ENCODE results near the gene CDK6. TPM values are rescaled to one million over a fixed set of nuclear protein-coding genes. Genes with fewer than 3 reads are reported as not detected.

Gene CDK6
- total and polyA plus RNA-seq, 8 donors, result 2.6 to 86.3 (median 15.5) TPM

DNA sequence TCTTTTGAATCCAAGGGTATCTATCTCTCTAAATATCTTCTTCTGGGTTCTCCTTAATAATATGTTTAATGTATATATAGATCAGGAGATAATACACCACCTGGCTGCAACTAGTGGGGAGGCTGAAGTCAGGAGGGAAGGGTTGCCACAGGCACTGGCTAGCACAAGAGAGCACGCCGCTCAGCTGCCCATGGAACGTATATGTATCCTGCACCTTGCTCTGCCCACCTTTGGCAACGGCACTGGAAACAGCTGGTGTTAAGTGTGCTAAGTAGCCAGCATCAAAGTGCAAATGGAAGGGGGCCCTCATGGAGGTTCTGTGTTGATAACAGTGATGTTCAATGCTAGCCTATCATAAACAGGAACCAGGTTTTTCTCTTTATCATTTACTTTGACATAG, 196.4 kb downstream of the CDK6 start:
- H3K36me3 ChIP-seq, result no peaks in the 10 kb centered on the region
- TF ChIP-seq EP300 (IDR thresholded peaks at IDR 0.05) (no peak), POLR2AphosphoS5 (IDR thresholded peaks at IDR 0.05) (no peak), POLR2A (IDR thresholded peaks at IDR 0.05) (no peak)
- TF ChIP-seq, protein P1, sequence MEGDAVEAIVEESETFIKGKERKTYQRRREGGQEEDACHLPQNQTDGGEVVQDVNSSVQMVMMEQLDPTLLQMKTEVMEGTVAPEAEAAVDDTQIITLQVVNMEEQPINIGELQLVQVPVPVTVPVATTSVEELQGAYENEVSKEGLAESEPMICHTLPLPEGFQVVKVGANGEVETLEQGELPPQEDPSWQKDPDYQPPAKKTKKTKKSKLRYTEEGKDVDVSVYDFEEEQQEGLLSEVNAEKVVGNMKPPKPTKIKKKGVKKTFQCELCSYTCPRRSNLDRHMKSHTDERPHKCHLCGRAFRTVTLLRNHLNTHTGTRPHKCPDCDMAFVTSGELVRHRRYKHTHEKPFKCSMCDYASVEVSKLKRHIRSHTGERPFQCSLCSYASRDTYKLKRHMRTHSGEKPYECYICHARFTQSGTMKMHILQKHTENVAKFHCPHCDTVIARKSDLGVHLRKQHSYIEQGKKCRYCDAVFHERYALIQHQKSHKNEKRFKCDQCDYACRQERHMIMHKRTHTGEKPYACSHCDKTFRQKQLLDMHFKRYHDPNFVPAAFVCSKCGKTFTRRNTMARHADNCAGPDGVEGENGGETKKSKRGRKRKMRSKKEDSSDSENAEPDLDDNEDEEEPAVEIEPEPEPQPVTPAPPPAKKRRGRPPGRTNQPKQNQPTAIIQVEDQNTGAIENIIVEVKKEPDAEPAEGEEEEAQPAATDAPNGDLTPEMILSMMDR (IDR thresholded peaks at IDR 0.05), result no peak
- no peak for DNase-seq
- intact Hi-C loops (cut with DNase I; ENCODE audit: low total_unique reads), result no loop called here
- peaks cover 5 to 38% (median 24%) of the 10 kb centered on the region in 4 donors for H3K4me1 ChIP-seq
- no peak overlapping the region for H3K27ac ChIP-seq
- H3K9me3 ChIP-seq, result no peaks in the 10 kb centered on the region
- no peak overlapping the region for H3K4me3 ChIP-seq
- no peaks in the 10 kb centered on the region for H3K27me3 ChIP-seq
- 79 to 89% (median 88%) methylated on average over 4 of the region's 4 CpGs for WGBS, 5 donors

DNA sequence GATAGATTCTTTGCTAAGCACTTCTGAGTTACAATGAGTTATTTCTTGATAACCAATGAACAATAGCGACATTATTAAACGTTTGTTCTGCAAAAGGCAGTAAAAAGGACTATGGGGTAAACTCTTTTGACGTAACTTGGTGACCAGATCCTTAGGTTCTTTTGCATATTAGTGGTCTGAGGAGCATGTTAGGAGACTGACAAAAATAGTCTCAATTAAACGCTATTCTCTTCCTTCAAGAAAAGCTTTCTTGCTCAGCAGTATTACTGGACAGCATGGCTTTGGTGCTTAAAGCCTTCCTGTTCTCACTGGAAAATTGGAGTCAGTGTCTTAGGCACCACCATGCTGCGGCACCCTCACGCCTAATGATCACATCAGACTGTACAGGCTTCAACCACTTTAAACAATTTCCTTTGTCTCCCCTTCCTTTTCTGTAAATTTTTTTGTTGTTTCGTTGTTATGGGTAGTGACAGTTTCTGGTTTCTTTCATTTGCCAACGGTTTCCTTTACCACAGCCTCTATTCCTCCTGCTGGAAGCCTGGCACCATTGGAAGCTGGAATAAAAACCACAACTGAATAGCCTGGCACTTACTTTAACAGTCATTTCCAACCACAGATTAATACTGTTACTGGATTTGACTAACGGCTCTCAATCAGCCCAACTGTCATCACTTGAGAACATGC, 197.0 kb downstream of the CDK6 start:
- H3K27me3 ChIP-seq, result no peaks in the 10 kb centered on the region
- intact Hi-C loops (cut with DNase I; ENCODE audit: low total_unique reads), result no loop called here
- H3K27ac ChIP-seq, result no peak overlapping the region
- H3K36me3 ChIP-seq, result no peaks in the 10 kb centered on the region
- no peak for DNase-seq
- TF ChIP-seq, protein P1 (IDR thresholded peaks at IDR 0.05), result no peak
- no peak for TF ChIP-seq EP300 (IDR thresholded peaks at IDR 0.05)
- TF ChIP-seq POLR2AphosphoS5 (IDR thresholded peaks at IDR 0.05), result no peak
- TF ChIP-seq POLR2A (IDR thresholded peaks at IDR 0.05), result no peak
- 58 to 71% (median 64%) methylated on average over 9 of the region's 9 CpGs for WGBS, 5 donors
- peaks cover 9 to 38% (median 23%) of the 10 kb centered on the region in 4 donors for H3K4me1 ChIP-seq
- H3K9me3 ChIP-seq, result no peaks in the 10 kb centered on the region
- H3K4me3 ChIP-seq, result no peak overlapping the region

DNA sequence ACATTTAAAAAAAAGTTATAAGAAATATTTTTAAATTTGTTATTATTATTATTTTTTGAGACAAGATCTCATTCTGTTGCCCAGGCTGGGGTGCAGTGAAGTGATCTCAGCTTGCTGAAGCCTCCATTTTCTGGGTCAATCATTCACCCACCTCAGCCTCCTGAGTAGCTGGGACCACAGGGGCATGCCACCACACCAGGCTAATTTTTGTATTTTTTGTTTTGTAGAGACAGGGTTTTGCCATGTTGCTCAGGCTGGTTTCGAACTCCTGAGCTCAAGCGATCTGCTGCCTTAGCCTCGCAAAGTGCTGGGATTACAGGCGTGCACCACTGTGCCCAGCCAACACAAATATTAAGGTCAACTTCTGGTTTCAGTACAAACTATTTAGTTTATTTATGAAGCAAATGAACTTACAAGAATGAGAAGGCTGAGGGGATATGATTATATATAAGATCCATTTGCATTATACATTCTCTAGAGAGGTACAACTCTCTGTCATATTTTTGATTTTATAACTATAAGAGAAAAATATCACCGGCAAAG, 200.3 kb downstream of the CDK6 start:
- WGBS, 5 donors, result 51 to 80% (median 58%) methylated on average over 5 of the region's 5 CpGs
- no peak for TF ChIP-seq POLR2A (IDR thresholded peaks at IDR 0.05)
- no peak for TF ChIP-seq POLR2AphosphoS5 (IDR thresholded peaks at IDR 0.05)
- no peak for TF ChIP-seq EP300 (IDR thresholded peaks at IDR 0.05)
- TF ChIP-seq, protein P1 (IDR thresholded peaks at IDR 0.05), result no peak
- Histone ChIP-seq H3K36me3 (no peaks in the 10 kb centered on the region), H3K4me1 (peaks cover 19 to 54% (median 35%) of the 10 kb centered on the region in 4 donors), H3K27ac (peak overlapping the region in 2 of 5 donors; percentile 29 to 30), H3K4me3 (no peak overlapping the region), H3K27me3 (no peaks in the 10 kb centered on the region), H3K9me3 (no peaks in the 10 kb centered on the region)
- intact Hi-C loops (cut with DNase I; ENCODE audit: low total_unique reads), result no loop called here
- DNase-seq, result no peak

DNA sequence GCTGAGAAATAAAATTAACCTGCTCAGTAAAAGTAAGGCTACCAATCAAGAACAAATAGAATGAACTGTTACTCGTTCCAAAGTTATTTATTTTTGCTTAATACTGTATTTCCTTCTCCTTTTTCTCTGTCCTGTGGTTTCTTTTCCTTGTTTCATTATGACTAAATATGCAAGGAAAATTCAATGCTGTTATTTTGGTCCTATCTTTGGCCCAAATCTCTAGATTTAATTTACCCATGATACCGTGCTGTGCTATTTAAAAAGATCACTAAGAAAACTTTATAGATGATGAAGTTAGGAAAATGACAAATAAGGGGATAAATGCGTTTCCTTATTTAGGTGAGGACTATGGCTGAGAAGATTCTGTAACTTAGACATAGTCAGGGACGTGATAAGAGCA, 200.8 kb downstream of the CDK6 start:
- H3K4me1 ChIP-seq, result peaks cover 19 to 55% (median 35%) of the 10 kb centered on the region in 4 donors
- peak overlapping the region in 4 of 5 donors; percentile 41 to 77 (median 60) for H3K27ac ChIP-seq
- TF ChIP-seq POLR2AphosphoS5 (IDR thresholded peaks at IDR 0.05) (no peak), EP300 (IDR thresholded peaks at IDR 0.05) (no peak), POLR2A (IDR thresholded peaks at IDR 0.05) (no peak)
- TF ChIP-seq, protein P1 (IDR thresholded peaks at IDR 0.05), result no peak
- no peaks in the 10 kb centered on the region for H3K9me3 ChIP-seq
- no peak for DNase-seq
- H3K27me3 ChIP-seq, result no peaks in the 10 kb centered on the region
- no peaks in the 10 kb centered on the region for H3K36me3 ChIP-seq
- intact Hi-C loops (cut with DNase I; ENCODE audit: low total_unique reads), result no loop called here
- WGBS, 5 donors, result 20 to 47% (median 35%) methylated on average over 4 of the region's 4 CpGs
- no peak overlapping the region for H3K4me3 ChIP-seq

Measured in stomach (tissue), 9 donors.